Thyroid gland (tissue), 4 donors: ENCODE results near the gene THOC7.

Experiments used
- CTCF ChIP-seq, 6 experiments: fragments of 200-600 bp in 3 of 6; fragments of 450-650 bp in 3 of 6; sonication (generic) in 3 of 6; IDR thresholded peaks; one replicate each; pipeline ENCODE4 v1.5.1; 2016 to 2019; ENCODE audit warnings: antibody characterized with exemption in 6 of 6, mild to moderate bottlenecking in 2 of 6, inconsistent platforms in 1 of 6, moderate library complexity in 1 of 6
- POLR2A ChIP-seq, 2 donors: fragments of 450-650 bp; IDR thresholded peaks; one replicate each; pipeline ENCODE4 v1.6.1; 2017; ENCODE audit warnings: antibody characterized with exemption in 2 of 2, mild to moderate bottlenecking in 2 of 2, moderate library complexity in 1 of 2

- no peak for TF ChIP-seq POLR2A (IDR thresholded peaks at IDR 0.05)
- no peak for TF ChIP-seq CTCF (IDR thresholded peaks at IDR 0.05)
These were observed 1.3 kb upstream of the THOC7 start for GRCh38 chr3:63864965-63865327.
